ENCODE measurements around the gene GNAO1.
"Not testable (repeated sequence)": the region's sequence is repeated elsewhere in the genome, so short reads cannot be mapped to it uniquely, and the experiment has no call there.

Gene GNAO1

GRCh38 chr16:56370185-56370874 lies 179.0 kb downstream of the GNAO1 start:
- no peak overlapping the region for H3K4me3 ChIP-seq (ENCODE audit: control insufficient read depth, low read depth, low read length)
- no peak for TF ChIP-seq CTCF (conservative IDR thresholded peaks at IDR 0.05; ENCODE audit: control insufficient read depth, insufficient read depth, low read depth, low read length)
- DNase-seq (ENCODE audit: low read depth) = peak; percentile 45

- no peak overlapping the region for H3K4me3 ChIP-seq (ENCODE audit: control insufficient read depth, low read depth, low read length)
- no peak for TF ChIP-seq CTCF (conservative IDR thresholded peaks at IDR 0.05; ENCODE audit: control insufficient read depth, insufficient read depth, low read depth, low read length)
- DNase-seq (ENCODE audit: low read depth) = peak; percentile 28
Observed at GRCh38 chr16:56370875-56371659, 179.8 kb downstream of the GNAO1 start.

- no peak overlapping the region for H3K4me3 ChIP-seq (ENCODE audit: control insufficient read depth, low read depth, low read length)
- no peak for DNase-seq (ENCODE audit: low read depth)
- TF ChIP-seq CTCF (conservative IDR thresholded peaks at IDR 0.05; ENCODE audit: control insufficient read depth, insufficient read depth, low read depth, low read length) = no peak
Observed at GRCh38 chr16:56371660-56371937, 180.3 kb downstream of the GNAO1 start.

- H3K4me3 ChIP-seq (ENCODE audit: control insufficient read depth, low read depth, low read length) = no peak overlapping the region
- DNase-seq (ENCODE audit: low read depth) = no peak
- no peak for TF ChIP-seq CTCF (conservative IDR thresholded peaks at IDR 0.05; ENCODE audit: control insufficient read depth, insufficient read depth, low read depth, low read length)
Observed at GRCh38 chr16:56372013-56372634, 180.8 kb downstream of the GNAO1 start.

GRCh38 chr16:56373003-56373402 lies 181.7 kb downstream of the GNAO1 start:
- no peak for DNase-seq (ENCODE audit: low read depth)
- H3K4me3 ChIP-seq (ENCODE audit: control insufficient read depth, low read depth, low read length) = no peak overlapping the region
- no peak for TF ChIP-seq CTCF (conservative IDR thresholded peaks at IDR 0.05; ENCODE audit: control insufficient read depth, insufficient read depth, low read depth, low read length)

GRCh38 chr16:56375792-56376191 lies 184.5 kb downstream of the GNAO1 start:
- H3K4me3 ChIP-seq (ENCODE audit: control insufficient read depth, low read depth, low read length); DNase-seq (ENCODE audit: low read depth): not testable (repeated sequence)

GRCh38 chr16:56379044-56379443 lies 187.8 kb downstream of the GNAO1 start:
- not testable (repeated sequence) for DNase-seq (ENCODE audit: low read depth); H3K4me3 ChIP-seq (ENCODE audit: control insufficient read depth, low read depth, low read length)

- DNase-seq (ENCODE audit: low read depth); H3K4me3 ChIP-seq (ENCODE audit: control insufficient read depth, low read depth, low read length): not testable (repeated sequence)
Observed at GRCh38 chr16:56380778-56381485, 189.6 kb downstream of the GNAO1 start.

Measured in fibroblast of mammary gland (primary cell).